ENCODE measurements around the gene NUDT3.

NUDT3 gene

GRCh38 chr6:34342247-34342646 is 50.2 kb downstream of the NUDT3 start:
- peaks cover 15% of the 10 kb centered on the region for H3K4me1 ChIP-seq (ENCODE audit: insufficient read depth, low read length, severe bottlenecking)
- H3K27me3 ChIP-seq (ENCODE audit: insufficient read depth, low read length), result no peaks in the 10 kb centered on the region
- no peaks in the 10 kb centered on the region for H4K20me1 ChIP-seq (ENCODE audit: insufficient read depth, low read length)
- H3K9me2 ChIP-seq (ENCODE audit: low read depth, low read length), result no peaks in the 10 kb centered on the region
- no peak overlapping the region for H3K4me2 ChIP-seq (ENCODE audit: low read length)
- peaks cover 25% of the 10 kb centered on the region for H3K36me3 ChIP-seq (ENCODE audit: insufficient read depth, low read length)
- no peak for TF ChIP-seq EZH2 (IDR thresholded peaks at IDR 0.05; ENCODE audit: borderline replicate concordance, low read length)
- TF ChIP-seq, protein P1, sequence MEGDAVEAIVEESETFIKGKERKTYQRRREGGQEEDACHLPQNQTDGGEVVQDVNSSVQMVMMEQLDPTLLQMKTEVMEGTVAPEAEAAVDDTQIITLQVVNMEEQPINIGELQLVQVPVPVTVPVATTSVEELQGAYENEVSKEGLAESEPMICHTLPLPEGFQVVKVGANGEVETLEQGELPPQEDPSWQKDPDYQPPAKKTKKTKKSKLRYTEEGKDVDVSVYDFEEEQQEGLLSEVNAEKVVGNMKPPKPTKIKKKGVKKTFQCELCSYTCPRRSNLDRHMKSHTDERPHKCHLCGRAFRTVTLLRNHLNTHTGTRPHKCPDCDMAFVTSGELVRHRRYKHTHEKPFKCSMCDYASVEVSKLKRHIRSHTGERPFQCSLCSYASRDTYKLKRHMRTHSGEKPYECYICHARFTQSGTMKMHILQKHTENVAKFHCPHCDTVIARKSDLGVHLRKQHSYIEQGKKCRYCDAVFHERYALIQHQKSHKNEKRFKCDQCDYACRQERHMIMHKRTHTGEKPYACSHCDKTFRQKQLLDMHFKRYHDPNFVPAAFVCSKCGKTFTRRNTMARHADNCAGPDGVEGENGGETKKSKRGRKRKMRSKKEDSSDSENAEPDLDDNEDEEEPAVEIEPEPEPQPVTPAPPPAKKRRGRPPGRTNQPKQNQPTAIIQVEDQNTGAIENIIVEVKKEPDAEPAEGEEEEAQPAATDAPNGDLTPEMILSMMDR (IDR thresholded peaks at IDR 0.05; ENCODE audit: low read length), result no peak
- no peak overlapping the region for H2AFZ ChIP-seq (ENCODE audit: low read length)
- no peaks in the 10 kb centered on the region for H3F3A ChIP-seq (ENCODE audit: insufficient read depth, low read length)
- peaks cover 33% of the 10 kb centered on the region for H3K79me2 ChIP-seq (ENCODE audit: insufficient read depth, low read length)
- H3K9ac ChIP-seq (ENCODE audit: low read length), result no peak overlapping the region
- H3K9me3 ChIP-seq (ENCODE audit: low read length), result no peaks in the 10 kb centered on the region
- H3K27ac ChIP-seq (ENCODE audit: low read depth, low read length, poor library complexity, severe bottlenecking), result no peak overlapping the region
- no peak overlapping the region for H3K4me3 ChIP-seq (ENCODE audit: low read depth, low read length, poor library complexity, severe bottlenecking)

DNA sequence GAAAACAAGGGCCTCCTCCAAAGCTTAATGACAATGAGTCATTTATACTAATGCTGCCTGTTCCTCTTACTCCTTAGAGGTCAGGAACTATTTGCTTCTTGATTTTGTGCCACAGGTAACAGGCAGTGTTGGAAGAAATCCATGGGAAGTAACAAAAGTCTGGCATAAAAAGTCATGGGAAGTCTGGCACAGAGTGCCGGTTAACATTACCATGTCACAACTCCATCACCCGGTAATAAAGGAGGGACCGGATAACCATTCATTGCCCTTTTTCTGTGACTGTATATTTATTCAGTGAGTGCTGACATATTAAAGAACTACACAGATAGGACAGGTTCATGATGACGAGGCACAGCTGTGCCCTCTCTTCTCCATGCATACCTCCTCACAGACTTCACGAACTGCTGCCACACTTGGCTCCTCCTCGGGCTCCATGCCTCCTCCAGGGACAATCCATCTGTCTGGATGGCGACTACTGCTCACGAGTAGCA is 50.9 kb downstream of the NUDT3 start:
- Histone ChIP-seq H3K27me3 (ENCODE audit: insufficient read depth, low read length) (no peaks in the 10 kb centered on the region), H3K9me2 (ENCODE audit: low read depth, low read length) (no peaks in the 10 kb centered on the region), H3K4me1 (ENCODE audit: insufficient read depth, low read length, severe bottlenecking) (peaks cover 9% of the 10 kb centered on the region), H3K4me3 (ENCODE audit: low read depth, low read length, poor library complexity, severe bottlenecking) (no peak overlapping the region), H2AFZ (ENCODE audit: low read length) (no peak overlapping the region), H3K9me3 (ENCODE audit: low read length) (no peaks in the 10 kb centered on the region), H3K27ac (ENCODE audit: low read depth, low read length, poor library complexity, severe bottlenecking) (no peak overlapping the region), H3K36me3 (ENCODE audit: insufficient read depth, low read length) (peaks cover 32% of the 10 kb centered on the region), H3K4me2 (ENCODE audit: low read length) (no peak overlapping the region), H3K9ac (ENCODE audit: low read length) (no peak overlapping the region), H3K79me2 (ENCODE audit: insufficient read depth, low read length) (peaks cover 26% of the 10 kb centered on the region), H3F3A (ENCODE audit: insufficient read depth, low read length) (no peaks in the 10 kb centered on the region), H4K20me1 (ENCODE audit: insufficient read depth, low read length) (no peaks in the 10 kb centered on the region)
- TF ChIP-seq, protein P1 (IDR thresholded peaks at IDR 0.05; ENCODE audit: low read length), result no peak
- no peak for TF ChIP-seq EZH2 (IDR thresholded peaks at IDR 0.05; ENCODE audit: borderline replicate concordance, low read length)

DNA sequence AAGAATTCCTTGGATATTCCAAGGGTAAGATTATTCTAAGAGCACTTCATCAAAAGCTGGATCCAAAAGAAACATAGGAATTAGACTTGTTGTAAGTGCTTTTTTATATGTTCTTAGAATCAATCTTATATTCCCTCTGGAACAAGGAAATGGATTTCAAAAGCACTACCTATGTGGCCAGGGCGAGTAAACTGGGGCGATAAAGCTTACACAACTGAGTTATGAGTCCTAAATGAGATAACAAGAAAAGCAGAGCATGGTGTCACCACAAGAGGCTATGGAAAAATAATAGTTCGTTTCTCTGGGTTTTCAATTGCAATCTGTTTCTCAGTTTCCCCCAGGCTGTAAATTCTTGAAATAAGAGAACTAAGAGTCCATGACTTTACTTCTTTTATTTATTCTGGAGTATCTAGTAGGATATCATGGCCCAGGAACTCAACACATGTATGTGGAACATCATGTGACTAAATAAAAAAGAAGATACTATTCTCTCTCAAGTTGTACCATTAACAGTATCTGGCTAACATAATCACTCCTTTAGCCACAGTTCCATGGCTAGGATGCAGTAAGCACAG is 51.5 kb downstream of the NUDT3 start:
- no peaks in the 10 kb centered on the region for H4K20me1 ChIP-seq (ENCODE audit: insufficient read depth, low read length)
- TF ChIP-seq, protein P1 (IDR thresholded peaks at IDR 0.05; ENCODE audit: low read length), result no peak
- TF ChIP-seq EZH2 (IDR thresholded peaks at IDR 0.05; ENCODE audit: borderline replicate concordance, low read length), result no peak
- H3K4me2 ChIP-seq (ENCODE audit: low read length), result no peak overlapping the region
- H3K79me2 ChIP-seq (ENCODE audit: insufficient read depth, low read length), result peaks cover 21% of the 10 kb centered on the region
- H3K9me3 ChIP-seq (ENCODE audit: low read length), result no peaks in the 10 kb centered on the region
- peaks cover 36% of the 10 kb centered on the region for H3K36me3 ChIP-seq (ENCODE audit: insufficient read depth, low read length)
- H3K27ac ChIP-seq (ENCODE audit: low read depth, low read length, poor library complexity, severe bottlenecking), result no peak overlapping the region
- no peak overlapping the region for H2AFZ ChIP-seq (ENCODE audit: low read length)
- no peaks in the 10 kb centered on the region for H3F3A ChIP-seq (ENCODE audit: insufficient read depth, low read length)
- H3K9ac ChIP-seq (ENCODE audit: low read length), result no peak overlapping the region
- no peak overlapping the region for H3K4me3 ChIP-seq (ENCODE audit: low read depth, low read length, poor library complexity, severe bottlenecking)
- no peaks in the 10 kb centered on the region for H3K27me3 ChIP-seq (ENCODE audit: insufficient read depth, low read length)
- H3K9me2 ChIP-seq (ENCODE audit: low read depth, low read length), result no peaks in the 10 kb centered on the region
- H3K4me1 ChIP-seq (ENCODE audit: insufficient read depth, low read length, severe bottlenecking), result peaks cover 5% of the 10 kb centered on the region

Measured in OCI-LY1 (cell line).